ENCODE measurements around the gene APOC4.

APOC4 gene

GRCh38 chr19:44954278-44954648 lies 12.2 kb downstream of the APOC4 start:
- peak overlapping the region; percentile 98 for H3K4me3 ChIP-seq (ENCODE audit: control insufficient read depth, low read depth, low read length)
- no peak for TF ChIP-seq CTCF (conservative IDR thresholded peaks at IDR 0.05; ENCODE audit: control insufficient read depth, insufficient read depth, low read depth, low read length)
- DNase-seq (ENCODE audit: low read depth): no peak

GRCh38 chr19:44954649-44955504 lies 12.8 kb downstream of the APOC4 start, which contains the start of gene CLPTM1:
TSS of gene CLPTM1 (plus strand) at chr19:44955380. CDS start at chr19:44955396, 16 bp downstream.
- DNase-seq (ENCODE audit: low read depth): peak; percentile 96
- peak within 1 kb of the TSS; percentile 98 for H3K4me3 ChIP-seq (ENCODE audit: control insufficient read depth, low read depth, low read length)
- TF ChIP-seq CTCF (conservative IDR thresholded peaks at IDR 0.05; ENCODE audit: control insufficient read depth, insufficient read depth, low read depth, low read length): no peak

GRCh38 chr19:44955505-44956439 lies 13.7 kb downstream of the APOC4 start:
- TF ChIP-seq CTCF (conservative IDR thresholded peaks at IDR 0.05; ENCODE audit: control insufficient read depth, insufficient read depth, low read depth, low read length): no peak
- no peak for DNase-seq (ENCODE audit: low read depth)
- peak overlapping the region; percentile 98 for H3K4me3 ChIP-seq (ENCODE audit: control insufficient read depth, low read depth, low read length)

- DNase-seq (ENCODE audit: low read depth): no peak
- no peak for TF ChIP-seq CTCF (conservative IDR thresholded peaks at IDR 0.05; ENCODE audit: control insufficient read depth, insufficient read depth, low read depth, low read length)
- H3K4me3 ChIP-seq (ENCODE audit: control insufficient read depth, low read depth, low read length): no peak overlapping the region
Measured at GRCh38 chr19:44957526-44957925, 15.5 kb downstream of the APOC4 start.

- DNase-seq (ENCODE audit: low read depth): no peak
- H3K4me3 ChIP-seq (ENCODE audit: control insufficient read depth, low read depth, low read length): no peak overlapping the region
- no peak for TF ChIP-seq CTCF (conservative IDR thresholded peaks at IDR 0.05; ENCODE audit: control insufficient read depth, insufficient read depth, low read depth, low read length)
Measured at GRCh38 chr19:44958090-44958489, 16.1 kb downstream of the APOC4 start.

- TF ChIP-seq CTCF (conservative IDR thresholded peaks at IDR 0.05; ENCODE audit: control insufficient read depth, insufficient read depth, low read depth, low read length): no peak
- H3K4me3 ChIP-seq (ENCODE audit: control insufficient read depth, low read depth, low read length): no peak overlapping the region
- no peak for DNase-seq (ENCODE audit: low read depth)
Measured at GRCh38 chr19:44959691-44960090, 17.7 kb downstream of the APOC4 start.
